Coronary artery (tissue), 2 donors: ENCODE data around the gene OR3A1.
"Not testable (repeated sequence)": the region's sequence is repeated elsewhere in the genome, so short reads cannot be mapped to it uniquely, and the experiment has no call there.

Experiments
- DNase-seq: peaks from one replicate; pipeline ENCODE4 v3.0.0-alpha.2; 2017; ENCODE audit warnings: low spot score
- H3K27ac ChIP-seq, 2 donors: fragments of 200-600 bp; sonication (generic); one replicate each; pipeline ENCODE4 v1.5.1; 2016 to 2019
- H3K4me3 ChIP-seq: fragments of 200-600 bp; sonication (generic); 2 replicates; pipeline ENCODE4 v1.5.1; 2016; ENCODE audit warnings: mild to moderate bottlenecking, moderate library complexity
- TF ChIP-seq, protein P1 (sequence below): fragments of 200-600 bp; sonication (generic); IDR thresholded peaks from one replicate; pipeline ENCODE4 v1.5.1; 2019; ENCODE audit warnings: antibody characterized with exemption

Gene OR3A1

DNA sequence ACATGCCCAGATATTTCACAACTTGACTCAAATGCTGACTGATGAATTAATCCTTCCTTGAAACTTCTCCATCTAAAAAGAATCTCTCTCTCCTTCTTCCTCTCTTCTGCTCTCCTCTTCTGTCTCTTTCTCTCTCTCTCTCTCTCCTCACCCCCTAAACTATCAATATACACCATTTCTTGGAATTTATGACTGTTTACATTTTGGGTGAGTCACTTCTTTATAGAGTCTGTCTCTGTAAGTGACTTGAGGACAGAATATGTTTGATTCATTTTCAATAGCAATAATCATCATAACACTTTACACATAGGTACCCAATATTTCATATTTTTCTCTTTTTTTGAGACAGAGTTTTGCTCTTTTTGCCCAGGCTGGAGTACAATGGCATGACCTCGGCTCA, 15.3 kb downstream of the OR3A1 start:
- Histone ChIP-seq H3K27ac (no peak overlapping the region), H3K4me3 (no peak overlapping the region)
- no peak for DNase-seq
- TF ChIP-seq, protein P1, sequence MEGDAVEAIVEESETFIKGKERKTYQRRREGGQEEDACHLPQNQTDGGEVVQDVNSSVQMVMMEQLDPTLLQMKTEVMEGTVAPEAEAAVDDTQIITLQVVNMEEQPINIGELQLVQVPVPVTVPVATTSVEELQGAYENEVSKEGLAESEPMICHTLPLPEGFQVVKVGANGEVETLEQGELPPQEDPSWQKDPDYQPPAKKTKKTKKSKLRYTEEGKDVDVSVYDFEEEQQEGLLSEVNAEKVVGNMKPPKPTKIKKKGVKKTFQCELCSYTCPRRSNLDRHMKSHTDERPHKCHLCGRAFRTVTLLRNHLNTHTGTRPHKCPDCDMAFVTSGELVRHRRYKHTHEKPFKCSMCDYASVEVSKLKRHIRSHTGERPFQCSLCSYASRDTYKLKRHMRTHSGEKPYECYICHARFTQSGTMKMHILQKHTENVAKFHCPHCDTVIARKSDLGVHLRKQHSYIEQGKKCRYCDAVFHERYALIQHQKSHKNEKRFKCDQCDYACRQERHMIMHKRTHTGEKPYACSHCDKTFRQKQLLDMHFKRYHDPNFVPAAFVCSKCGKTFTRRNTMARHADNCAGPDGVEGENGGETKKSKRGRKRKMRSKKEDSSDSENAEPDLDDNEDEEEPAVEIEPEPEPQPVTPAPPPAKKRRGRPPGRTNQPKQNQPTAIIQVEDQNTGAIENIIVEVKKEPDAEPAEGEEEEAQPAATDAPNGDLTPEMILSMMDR, result no peak

DNA sequence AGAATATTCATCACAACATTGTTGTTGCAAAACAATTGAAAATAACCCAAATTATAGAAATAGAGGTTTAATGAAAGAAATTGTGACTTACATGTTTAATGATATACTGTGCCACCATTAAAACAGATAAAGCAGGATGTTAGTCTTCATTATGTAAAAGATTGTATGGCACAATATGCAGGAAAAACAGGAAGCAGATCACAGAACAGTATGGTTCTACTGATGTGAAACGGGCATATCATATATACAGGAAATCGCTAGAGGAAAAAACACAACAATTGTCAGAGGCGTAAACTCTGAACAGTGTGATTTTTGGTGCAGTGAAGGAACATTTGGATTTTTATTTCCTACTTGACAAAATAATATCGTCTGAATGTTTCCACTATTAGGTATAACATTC, 22.0 kb downstream of the OR3A1 start:
- no peak for DNase-seq
- TF ChIP-seq, protein P1, result no peak
- H3K4me3 ChIP-seq, result no peak overlapping the region
- H3K27ac ChIP-seq, result no peak overlapping the region

DNA sequence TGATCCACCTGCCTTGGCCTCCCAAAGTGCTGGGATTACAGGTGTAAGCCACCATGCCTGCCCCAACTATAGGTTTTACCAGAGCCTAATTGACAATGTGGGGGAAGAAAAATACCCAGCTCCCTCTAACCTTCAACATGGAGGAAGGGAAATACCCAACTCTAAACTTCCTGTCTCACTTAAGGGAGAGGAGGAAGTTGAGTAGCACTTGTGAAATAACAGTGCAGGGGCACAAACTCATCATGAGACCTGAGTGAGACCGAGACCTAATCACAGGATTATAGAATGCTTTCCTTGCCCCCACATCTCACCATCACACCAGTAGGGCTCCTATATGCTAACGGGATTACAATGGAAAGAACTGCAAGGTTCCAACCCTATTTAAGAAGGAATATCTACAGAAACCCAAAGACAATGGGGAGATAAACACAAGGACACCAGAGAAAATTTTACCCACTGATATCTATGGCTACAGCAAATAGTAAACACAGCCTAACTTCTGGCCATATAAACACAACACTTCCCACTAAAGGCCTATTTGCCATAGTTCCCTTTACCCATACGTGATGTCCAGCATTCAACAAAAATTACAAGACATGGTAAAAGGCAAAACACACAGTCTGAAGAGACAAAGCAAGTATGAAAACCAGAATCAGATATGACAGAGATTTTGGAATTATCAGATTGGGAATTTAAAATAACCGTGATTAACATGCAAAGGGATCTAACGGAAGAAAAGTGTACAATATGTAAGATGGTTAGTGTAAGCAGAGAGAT, 26.9 kb downstream of the OR3A1 start:
- Histone ChIP-seq H3K27ac (no peak overlapping the region), H3K4me3 (no peak overlapping the region)
- no peak for DNase-seq
- TF ChIP-seq, protein P1, result no peak

DNA sequence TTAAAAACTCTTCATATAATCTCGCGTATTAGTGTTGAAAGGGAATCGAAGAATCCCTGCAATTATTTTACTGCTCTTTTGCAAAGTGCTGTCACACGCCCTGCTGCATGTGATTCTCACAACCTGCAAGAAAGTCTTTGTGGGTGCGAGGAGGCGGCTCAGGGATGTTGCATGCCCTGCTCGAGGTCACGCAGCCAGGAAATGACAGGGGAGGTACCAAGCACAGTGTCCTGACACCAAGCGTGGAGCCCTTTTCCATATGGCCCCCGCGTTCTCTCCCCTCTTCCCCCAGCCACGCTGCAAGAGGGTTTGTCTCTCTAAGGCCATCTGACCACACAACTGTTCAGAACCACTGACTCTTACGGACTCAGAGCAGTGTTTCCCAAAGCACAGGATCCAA, 37.6 kb downstream of the OR3A1 start:
- TF ChIP-seq, protein P1, result no peak
- no peak overlapping the region for H3K27ac ChIP-seq
- no peak for DNase-seq
- H3K4me3 ChIP-seq, result no peak overlapping the region

DNA sequence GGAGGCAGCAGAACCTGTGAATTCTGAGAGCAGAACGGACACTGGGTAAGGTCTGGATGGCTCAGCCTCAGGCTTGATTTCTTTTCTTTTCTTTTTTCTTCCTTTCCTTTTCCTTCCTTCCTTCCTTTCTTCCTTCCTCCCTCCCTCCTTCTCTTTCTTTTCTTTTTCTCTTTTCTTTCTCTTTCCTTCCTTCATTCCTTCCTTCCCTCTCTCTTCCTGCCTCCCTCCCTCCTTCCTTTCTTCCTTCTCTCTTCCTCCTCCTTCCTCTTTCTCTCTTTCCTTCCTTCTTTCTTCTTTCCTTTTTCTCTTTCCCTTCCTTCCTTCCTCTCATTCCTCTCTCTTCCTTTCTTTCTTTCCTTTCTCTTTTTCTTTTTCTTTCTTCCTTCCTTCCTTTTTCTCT, 38.0 kb downstream of the OR3A1 start:
- DNase-seq, result no peak
- TF ChIP-seq, protein P1, result no peak
- Histone ChIP-seq H3K4me3 (no peak overlapping the region), H3K27ac (no peak overlapping the region)

DNA sequence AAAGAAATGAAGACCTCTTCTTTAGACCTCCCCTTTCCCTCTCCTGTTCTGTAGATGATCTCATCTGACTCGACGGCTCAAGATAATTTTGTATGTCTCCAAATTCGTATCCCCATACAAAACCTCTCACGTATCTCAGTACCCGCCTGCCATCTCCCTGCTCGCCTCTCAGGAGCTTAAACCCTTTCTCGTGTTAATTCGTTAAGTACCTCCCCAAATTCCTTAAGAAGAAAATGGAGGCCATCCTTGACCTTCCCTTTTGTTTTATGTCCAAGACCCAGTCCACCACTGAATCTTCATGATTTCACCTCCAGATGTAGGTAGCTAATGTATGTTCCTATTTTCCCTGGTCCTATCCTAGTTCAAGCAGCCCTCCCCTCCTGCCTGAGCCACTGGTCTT, 41.6 kb downstream of the OR3A1 start:
- Histone ChIP-seq H3K4me3 (no peak overlapping the region), H3K27ac (no peak overlapping the region)
- TF ChIP-seq, protein P1, result no peak
- DNase-seq, result no peak

DNA sequence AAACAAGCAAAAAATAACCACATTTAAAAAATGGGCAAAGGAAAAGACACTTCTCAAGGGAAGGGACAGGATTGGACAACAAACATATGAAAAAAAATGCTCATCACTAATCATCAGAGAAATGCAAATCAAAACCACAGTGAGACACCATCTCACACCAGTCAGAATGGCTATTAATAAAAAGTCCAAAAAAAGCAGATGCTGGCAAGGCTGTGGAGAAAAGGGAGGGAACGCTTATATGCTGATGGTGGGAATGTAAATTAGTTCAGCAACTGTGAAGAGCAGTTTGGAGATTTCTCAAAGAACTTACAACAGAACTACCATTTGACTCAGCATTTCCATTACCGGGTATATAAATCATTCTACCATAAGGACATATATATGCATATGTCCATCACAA, 49.1 kb downstream of the OR3A1 start:
- not testable (repeated sequence) for DNase-seq, H3K27ac ChIP-seq, H3K4me3 ChIP-seq

DNA sequence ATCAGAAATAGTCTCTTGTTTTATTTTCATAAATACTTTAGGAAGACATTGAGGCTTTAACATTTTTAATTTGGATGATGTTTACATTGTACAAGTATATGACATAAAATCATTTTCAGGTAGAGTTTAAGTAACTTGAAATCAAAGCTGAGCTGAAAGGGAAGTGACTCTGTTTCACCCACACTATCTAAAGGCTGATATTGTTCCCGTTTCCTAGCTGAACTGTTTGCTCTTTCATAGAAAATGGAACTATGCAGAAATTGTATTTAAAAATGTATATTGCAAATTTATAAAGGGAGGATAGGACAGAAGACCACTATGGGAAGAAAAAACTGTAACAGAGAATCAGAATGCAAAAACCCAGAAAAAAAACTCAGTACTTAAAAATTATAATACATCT, 53.3 kb downstream of the OR3A1 start:
- DNase-seq, H3K27ac ChIP-seq: not testable (repeated sequence)

DNA sequence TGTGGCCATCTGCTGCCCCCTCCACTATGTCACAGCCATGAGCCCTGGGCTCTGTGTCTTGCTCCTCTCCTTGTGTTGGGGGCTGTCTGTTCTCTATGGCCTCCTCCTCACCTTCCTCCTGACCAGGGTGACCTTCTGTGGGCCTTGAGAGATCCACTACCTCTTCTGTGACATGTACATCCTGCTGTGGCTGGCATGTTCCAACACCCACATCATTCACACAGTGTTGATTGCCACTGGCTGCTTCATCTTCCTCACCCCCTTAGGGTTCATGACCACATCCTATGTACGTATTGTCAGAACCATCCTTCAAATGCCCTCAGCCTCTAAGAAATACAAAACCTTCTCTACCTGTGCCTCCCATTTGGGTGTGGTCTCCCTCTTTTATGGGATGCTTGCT, 57.1 kb downstream of the OR3A1 start:
- DNase-seq, H3K4me3 ChIP-seq, H3K27ac ChIP-seq: not testable (repeated sequence)

More for the DNA sequence above, 53.3 kb downstream of the OR3A1 start:
- H3K4me3 ChIP-seq, result not testable (repeated sequence)
